SK-N-MC (cell line): ENCODE data around the gene PSORS1C1.

Experiments used
- EZH2 ChIP-seq: fragments of 200-600 bp; sonication (generic); IDR thresholded peaks from one replicate; pipeline ENCODE4 v1.6.1; 2017; ENCODE audit warnings: antibody characterized with exemption
- FOXP2 ChIP-seq: optimal IDR thresholded peaks from 2 replicates; pipeline ENCODE3; 2011; ENCODE audit warnings: mild to moderate bottlenecking, moderate library complexity; ENCODE audit not compliant: insufficient read depth; ENCODE audit errors: extremely low read length, control extremely low read depth
- POLR2AphosphoS5 ChIP-seq: IDR thresholded peaks from 2 replicates; pipeline ENCODE4 v1.6.1; 2012; ENCODE audit warnings: mild to moderate bottlenecking, low read depth, low read length, borderline replicate concordance

GRCh38 chr6:31142361-31142761, 27.8 kb downstream of the PSORS1C1 start:
- TF ChIP-seq POLR2AphosphoS5 (no peak), EZH2 (no peak), FOXP2 (no peak)
